Measurements from ENCODE around the gene CLSTN2.

DNA sequence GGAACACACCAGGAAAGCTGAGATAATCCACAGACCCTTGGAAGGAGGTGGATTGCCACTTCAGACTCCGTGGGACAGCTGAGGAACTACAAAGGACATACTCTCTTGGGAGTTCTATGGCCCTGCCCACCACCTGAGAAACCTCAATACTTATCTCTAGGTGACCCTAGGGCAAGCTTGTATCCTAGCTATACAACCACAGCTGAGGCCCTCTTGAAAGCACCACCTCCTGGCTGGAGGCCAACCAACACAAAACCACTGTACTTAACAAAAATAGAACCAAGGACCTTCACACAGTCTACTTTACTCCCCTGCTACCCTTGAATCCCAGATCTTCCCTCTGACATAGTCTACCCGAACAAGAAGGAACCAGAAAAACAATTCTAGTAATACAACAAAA lies 682.1 kb downstream of the CLSTN2 start:
- TF ChIP-seq, protein P1, sequence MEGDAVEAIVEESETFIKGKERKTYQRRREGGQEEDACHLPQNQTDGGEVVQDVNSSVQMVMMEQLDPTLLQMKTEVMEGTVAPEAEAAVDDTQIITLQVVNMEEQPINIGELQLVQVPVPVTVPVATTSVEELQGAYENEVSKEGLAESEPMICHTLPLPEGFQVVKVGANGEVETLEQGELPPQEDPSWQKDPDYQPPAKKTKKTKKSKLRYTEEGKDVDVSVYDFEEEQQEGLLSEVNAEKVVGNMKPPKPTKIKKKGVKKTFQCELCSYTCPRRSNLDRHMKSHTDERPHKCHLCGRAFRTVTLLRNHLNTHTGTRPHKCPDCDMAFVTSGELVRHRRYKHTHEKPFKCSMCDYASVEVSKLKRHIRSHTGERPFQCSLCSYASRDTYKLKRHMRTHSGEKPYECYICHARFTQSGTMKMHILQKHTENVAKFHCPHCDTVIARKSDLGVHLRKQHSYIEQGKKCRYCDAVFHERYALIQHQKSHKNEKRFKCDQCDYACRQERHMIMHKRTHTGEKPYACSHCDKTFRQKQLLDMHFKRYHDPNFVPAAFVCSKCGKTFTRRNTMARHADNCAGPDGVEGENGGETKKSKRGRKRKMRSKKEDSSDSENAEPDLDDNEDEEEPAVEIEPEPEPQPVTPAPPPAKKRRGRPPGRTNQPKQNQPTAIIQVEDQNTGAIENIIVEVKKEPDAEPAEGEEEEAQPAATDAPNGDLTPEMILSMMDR (IDR thresholded peaks at IDR 0.05; ENCODE audit: low read depth, low read length, poor library complexity, severe bottlenecking) = no peak
- no peak for TF ChIP-seq EZH2phosphoT487 (IDR thresholded peaks at IDR 0.05; ENCODE audit: borderline replicate concordance, low read length)

All from DOHH2 (cell line).